HepG2 (cell line): ENCODE measurements around the gene KIAA1217.

Source experiments
- CBX2 ChIP-seq, 2 experiments: fragments of 200-600 bp in 1 of 2; sonication (generic); formaldehyde crosslinking in 1 of 2; IDR thresholded peaks; 2 replicates each; pipeline versions ENCODE4 v1.7.0 to v1.8.1; 2018 to 2022; ENCODE audit warnings: low read depth in 2 of 2, low read length in 1 of 2, mild to moderate bottlenecking in 1 of 2, missing genetic modification reagents in 1 of 2
- CTCF ChIP-seq: sonication (generic); formaldehyde crosslinking; IDR thresholded peaks from 2 replicates; pipeline ENCODE4 v1.5.0; 2020; ENCODE audit warnings: mild to moderate bottlenecking, missing genetic modification reagents, moderate library complexity
- EP300 ChIP-seq, 3 experiments: sonication (generic) in 1 of 3; formaldehyde crosslinking in 1 of 3; IDR thresholded peaks; 2 replicates each; pipeline versions ENCODE4 v1.5.1 to v1.6.1; 2011 to 2020; ENCODE audit warnings: low read depth in 2 of 3, low read length in 2 of 3, borderline replicate concordance in 1 of 3, improper control_type of control experiment in 1 of 3, mild to moderate bottlenecking in 1 of 3, missing genetic modification reagents in 1 of 3, moderate library complexity in 1 of 3
- FOXA1 ChIP-seq, 2 experiments: fragments of 450-650 bp in 1 of 2; sonication (generic) in 1 of 2; formaldehyde crosslinking in 1 of 2; IDR thresholded peaks; 2 replicates each; pipeline versions ENCODE4 v1.4.0 to v1.6.1; 2016 to 2020; ENCODE audit warnings: missing genetic modification reagents in 1 of 2
- HDAC6 ChIP-seq: fragments of 200-600 bp; sonication (generic); IDR thresholded peaks from 2 replicates; pipeline ENCODE4 v1.7.0; 2017; ENCODE audit warnings: mild to moderate bottlenecking, antibody characterized with exemption, low read length, low read depth
- HNRNPL ChIP-seq: fragments of 200-400 bp; formaldehyde crosslinking; IDR thresholded peaks from 2 replicates; pipeline ENCODE4 v1.6.1; 2017; ENCODE audit warnings: mild to moderate bottlenecking, low read depth, low read length
- JUNB ChIP-seq: sonication (generic); formaldehyde crosslinking; IDR thresholded peaks from 2 replicates; pipeline ENCODE4 v1.8.0; 2022; ENCODE audit warnings: missing genetic modification reagents, mild to moderate bottlenecking, borderline replicate concordance
- MYNN ChIP-seq: sonication (generic); formaldehyde crosslinking; IDR thresholded peaks from 2 replicates; pipeline ENCODE4 v1.4.0; 2020; ENCODE audit warnings: mild to moderate bottlenecking, low read depth, missing genetic modification reagents
- NR3C1 ChIP-seq: sonication (generic); formaldehyde crosslinking; IDR thresholded peaks from 2 replicates; pipeline ENCODE4 v1.4.0; 2020; ENCODE audit warnings: missing genetic modification reagents
- PCBP1 ChIP-seq: fragments of 200-400 bp; formaldehyde crosslinking; IDR thresholded peaks from 2 replicates; pipeline ENCODE4 v1.6.1; 2017; ENCODE audit warnings: mild to moderate bottlenecking, low read depth, low read length, borderline replicate concordance
- POLR2A ChIP-seq, 2 experiments: IDR thresholded peaks; 2 replicates each; pipeline ENCODE4 v1.6.1; 2011; ENCODE audit warnings: low read depth in 2 of 2, low read length in 2 of 2, mild to moderate bottlenecking in 1 of 2, moderate library complexity in 1 of 2; ENCODE audit not compliant: insufficient read depth in 1 of 2
- SMAD3 ChIP-seq: sonication (generic); formaldehyde crosslinking; IDR thresholded peaks from 2 replicates; pipeline ENCODE4 v1.4.0; 2020; ENCODE audit warnings: missing genetic modification reagents
- SP2 ChIP-seq: sonication (generic); formaldehyde crosslinking; IDR thresholded peaks from 2 replicates; pipeline ENCODE4 v1.5.1; 2020; ENCODE audit warnings: mild to moderate bottlenecking, missing genetic modification reagents
- TF ChIP-seq, protein P1 (sequence below): sonication (generic); formaldehyde crosslinking; conservative IDR thresholded peaks from 2 replicates; pipeline ENCODE4 v1.4.0; 2020; ENCODE audit warnings: missing genetic modification reagents

DNA sequence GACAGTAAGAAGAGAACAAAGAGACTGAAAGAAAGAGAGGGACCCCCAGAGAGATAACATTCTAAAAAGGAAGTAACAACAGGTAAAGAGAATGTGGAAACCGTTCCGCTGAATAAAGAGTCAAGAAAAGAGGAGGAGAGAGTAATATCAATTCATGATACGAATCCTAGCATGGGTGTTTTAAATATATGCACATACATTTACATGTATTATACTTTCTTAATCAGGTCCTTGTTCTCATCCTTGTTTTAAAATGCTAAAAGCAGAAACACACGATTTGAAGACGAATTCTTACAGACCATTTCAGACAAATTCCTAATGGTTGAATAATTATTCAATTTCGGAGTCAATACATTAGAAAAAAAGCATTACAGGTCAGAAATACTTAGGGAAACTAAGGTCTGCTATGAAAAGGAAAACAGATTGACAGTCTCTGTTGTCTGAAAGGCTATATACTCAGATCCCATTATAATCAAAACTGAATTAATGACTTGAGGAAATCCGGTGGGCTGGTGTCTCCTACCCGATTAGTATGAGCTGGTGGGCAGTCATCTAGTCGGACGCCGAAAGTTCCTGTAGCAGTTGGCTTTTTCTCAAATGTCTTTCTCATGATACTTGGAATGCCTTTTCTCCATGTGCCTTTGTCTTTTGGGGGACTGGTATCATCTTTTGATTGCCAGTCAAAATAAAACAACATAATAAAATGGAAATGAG is 387.4 kb downstream of the KIAA1217 start:
- TF ChIP-seq SP2 (CRISPR knock-in tag) (no peak), NR3C1 (CRISPR knock-in tag) (no peak), HNRNPL (no peak), EP300 (IDR thresholded peaks at IDR 0.05; ENCODE audit: low read depth in 2 of 2, low read length in 2 of 2) (no peak), EP300 (CRISPR knock-in tag; IDR thresholded peaks at IDR 0.05; ENCODE audit: borderline replicate concordance) (no peak), CTCF (CRISPR knock-in tag) (no peak), HDAC6 (no peak), MYNN (no peak), CBX2 (IDR thresholded peaks at IDR 0.05; ENCODE audit: low read depth, low read length) (no peak), CBX2 (CRISPR knock-in tag; IDR thresholded peaks at IDR 0.05; ENCODE audit: low read depth) (no peak), POLR2A (IDR thresholded peaks at IDR 0.05; ENCODE audit: insufficient read depth in 1 of 2, low read depth in 2 of 2, low read length in 2 of 2) (no peak), JUNB (CRISPR knock-in tag) (no peak), FOXA1 (IDR thresholded peaks at IDR 0.05) (no peak), FOXA1 (CRISPR knock-in tag; IDR thresholded peaks at IDR 0.05) (no peak), SMAD3 (CRISPR knock-in tag) (no peak), PCBP1 (no peak)
- TF ChIP-seq, protein P1, sequence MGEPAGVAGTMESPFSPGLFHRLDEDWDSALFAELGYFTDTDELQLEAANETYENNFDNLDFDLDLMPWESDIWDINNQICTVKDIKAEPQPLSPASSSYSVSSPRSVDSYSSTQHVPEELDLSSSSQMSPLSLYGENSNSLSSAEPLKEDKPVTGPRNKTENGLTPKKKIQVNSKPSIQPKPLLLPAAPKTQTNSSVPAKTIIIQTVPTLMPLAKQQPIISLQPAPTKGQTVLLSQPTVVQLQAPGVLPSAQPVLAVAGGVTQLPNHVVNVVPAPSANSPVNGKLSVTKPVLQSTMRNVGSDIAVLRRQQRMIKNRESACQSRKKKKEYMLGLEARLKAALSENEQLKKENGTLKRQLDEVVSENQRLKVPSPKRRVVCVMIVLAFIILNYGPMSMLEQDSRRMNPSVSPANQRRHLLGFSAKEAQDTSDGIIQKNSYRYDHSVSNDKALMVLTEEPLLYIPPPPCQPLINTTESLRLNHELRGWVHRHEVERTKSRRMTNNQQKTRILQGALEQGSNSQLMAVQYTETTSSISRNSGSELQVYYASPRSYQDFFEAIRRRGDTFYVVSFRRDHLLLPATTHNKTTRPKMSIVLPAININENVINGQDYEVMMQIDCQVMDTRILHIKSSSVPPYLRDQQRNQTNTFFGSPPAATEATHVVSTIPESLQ, result no peak
